ENCODE measurements around the gene NLRC3.

NLRC3 gene

DNA sequence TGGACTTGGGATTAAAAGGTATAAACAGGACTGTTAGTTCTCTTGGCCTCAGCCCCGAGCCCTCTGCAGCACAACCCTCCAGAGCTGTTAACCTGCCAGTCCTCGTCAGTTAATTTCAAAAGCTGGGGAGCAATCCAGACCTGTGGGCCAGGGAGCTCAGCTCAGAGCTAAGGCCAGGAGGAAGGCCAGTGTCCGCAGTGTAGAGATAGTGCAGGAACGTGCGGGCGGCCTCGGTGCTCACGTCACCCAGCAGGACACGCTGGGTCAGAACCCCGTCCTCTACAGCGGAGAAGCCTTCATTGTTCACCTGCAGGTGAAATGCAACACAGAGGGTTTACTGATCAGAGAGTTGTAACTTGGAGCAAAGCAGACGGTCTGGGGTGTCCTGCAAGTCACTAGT lies 15.4 kb upstream of the NLRC3 start:
- Histone ChIP-seq H3K36me3 (ENCODE audit: control insufficient read depth in 4 of 4, insufficient read depth in 4 of 4, low read length in 3 of 4) (peaks cover 0 to 46% (median 6%) of the 10 kb centered on the region in 4 experiments), H3K4me3 (ENCODE audit: control insufficient read depth in 1 of 7, extremely low read depth in 1 of 7, insufficient read depth in 4 of 7, low read depth in 2 of 7, low read length in 6 of 7) (no peak overlapping the region)
- 98% methylated on average over 12 of the region's 12 CpGs for WGBS (ENCODE audit: insufficient coverage)

DNA sequence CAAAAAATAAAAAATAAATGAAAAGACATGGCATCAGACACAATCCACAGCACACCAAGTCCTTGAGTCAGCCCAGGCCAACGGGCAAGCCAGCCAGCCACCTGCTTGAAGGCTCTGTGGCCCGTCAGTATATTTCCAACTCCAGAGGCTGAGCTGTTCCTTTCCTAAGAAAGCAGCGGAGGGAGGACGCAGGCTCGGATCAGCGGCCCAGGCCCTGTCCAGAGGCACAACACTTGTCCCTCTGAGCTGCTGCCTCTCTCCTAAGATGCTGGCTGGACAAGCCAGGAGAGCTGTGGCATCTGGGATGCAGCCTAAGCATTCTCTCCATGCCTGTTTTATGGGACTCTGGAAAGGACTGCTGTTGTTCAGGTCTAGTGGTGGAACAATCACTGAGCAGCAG lies 14.8 kb upstream of the NLRC3 start:
- CTCF ChIA-PET, result interaction anchor here (1.4 kb wide), 1 partner anchor 12 kb away, joined by 5 read pairs; no protein-coding TSS in a partner anchor
- WGBS (ENCODE audit: insufficient coverage), result 100% methylated on average over 6 of the region's 6 CpGs
- H3K36me3 ChIP-seq (ENCODE audit: control insufficient read depth in 4 of 4, insufficient read depth in 4 of 4, low read length in 3 of 4), result peaks cover 0 to 41% (median 7%) of the 10 kb centered on the region in 4 experiments
- no peaks in the 10 kb centered on the region for H3K27me3 ChIP-seq (replicated peaks in 2 of 5; ENCODE audit: control insufficient read depth in 4 of 5, insufficient read depth in 5 of 5, low read length in 4 of 5)
- POLR2A ChIA-PET, result no interaction called here
- no peaks in the 10 kb centered on the region for H3K9me3 ChIP-seq (ENCODE audit: control extremely low read depth in 1 of 5, control insufficient read depth in 4 of 5, insufficient read depth in 2 of 5, low read depth in 1 of 5, low read length in 4 of 5)
- peaks cover 0 to 34% (median 25%) of the 10 kb centered on the region in 4 experiments for H3K4me1 ChIP-seq (ENCODE audit: control extremely low read depth in 1 of 4, control insufficient read depth in 4 of 4, insufficient read depth in 4 of 4, low read length in 3 of 4)
- no peak for DNase-seq
- H3K4me3 ChIP-seq (ENCODE audit: control insufficient read depth in 1 of 7, extremely low read depth in 1 of 7, insufficient read depth in 4 of 7, low read depth in 2 of 7, low read length in 6 of 7), result no peak overlapping the region
- no peak overlapping the region for H3K27ac ChIP-seq (ENCODE audit: insufficient read depth in 1 of 2, low read depth in 1 of 2, low read length in 2 of 2, poor library complexity in 1 of 2, severe bottlenecking in 2 of 2)

More for the DNA sequence above, 15.4 kb upstream of the NLRC3 start:
- CTCF ChIA-PET, result interaction anchor here (1.4 kb wide), 1 partner anchor 11 kb away, joined by 5 read pairs; no protein-coding TSS in a partner anchor
- Histone ChIP-seq H3K27ac (ENCODE audit: insufficient read depth in 1 of 2, low read depth in 1 of 2, low read length in 2 of 2, poor library complexity in 1 of 2, severe bottlenecking in 2 of 2) (no peak overlapping the region), H3K9me3 (ENCODE audit: control extremely low read depth in 1 of 5, control insufficient read depth in 4 of 5, insufficient read depth in 2 of 5, low read depth in 1 of 5, low read length in 4 of 5) (no peaks in the 10 kb centered on the region), H3K27me3 (replicated peaks in 2 of 5; ENCODE audit: control insufficient read depth in 4 of 5, insufficient read depth in 5 of 5, low read length in 4 of 5) (no peaks in the 10 kb centered on the region), H3K4me1 (ENCODE audit: control extremely low read depth in 1 of 4, control insufficient read depth in 4 of 4, insufficient read depth in 4 of 4, low read length in 3 of 4) (peaks cover 0 to 38% (median 26%) of the 10 kb centered on the region in 4 experiments)
- POLR2A ChIA-PET, result no interaction called here
- no peak for DNase-seq

DNA sequence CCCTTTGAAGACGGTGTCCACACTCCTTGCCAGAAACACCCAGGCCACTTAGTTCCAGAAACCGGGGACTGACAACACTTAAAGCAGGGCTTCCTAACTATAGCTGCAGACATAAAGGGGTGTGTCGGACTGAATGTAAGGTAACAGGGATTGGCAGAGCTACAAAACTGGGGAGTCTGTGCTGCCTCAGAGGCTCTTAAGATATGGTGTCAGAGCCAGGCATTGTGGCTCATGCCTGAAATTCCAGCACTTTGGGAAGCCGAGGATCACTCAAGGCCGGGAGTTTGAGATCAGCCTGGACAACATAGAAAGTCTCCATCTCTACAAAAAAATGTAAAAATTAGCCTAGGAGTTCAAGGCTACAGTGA lies 14.2 kb upstream of the NLRC3 start:
- Histone ChIP-seq H3K9me3 (ENCODE audit: control extremely low read depth in 1 of 5, control insufficient read depth in 4 of 5, insufficient read depth in 2 of 5, low read depth in 1 of 5, low read length in 4 of 5) (no peaks in the 10 kb centered on the region), H3K4me3 (ENCODE audit: control insufficient read depth in 1 of 7, extremely low read depth in 1 of 7, insufficient read depth in 4 of 7, low read depth in 2 of 7, low read length in 6 of 7) (no peak overlapping the region), H3K27ac (ENCODE audit: insufficient read depth in 1 of 2, low read depth in 1 of 2, low read length in 2 of 2, poor library complexity in 1 of 2, severe bottlenecking in 2 of 2) (no peak overlapping the region), H3K4me1 (ENCODE audit: control extremely low read depth in 1 of 4, control insufficient read depth in 4 of 4, insufficient read depth in 4 of 4, low read length in 3 of 4) (peaks cover 0 to 34% (median 25%) of the 10 kb centered on the region in 4 experiments), H3K27me3 (replicated peaks in 2 of 5; ENCODE audit: control insufficient read depth in 4 of 5, insufficient read depth in 5 of 5, low read length in 4 of 5) (no peaks in the 10 kb centered on the region), H3K36me3 (ENCODE audit: control insufficient read depth in 4 of 4, insufficient read depth in 4 of 4, low read length in 3 of 4) (peaks cover 0 to 40% (median 7%) of the 10 kb centered on the region in 4 experiments)
- ChIA-PET POLR2A (no interaction called here), CTCF (interaction anchor here (1.4 kb wide), 1 partner anchor 13 kb away, joined by 3 read pairs; no protein-coding TSS in a partner anchor)
- WGBS (ENCODE audit: insufficient coverage), result 94% methylated on average over 5 of the region's 5 CpGs
- DNase-seq, result no peak

DNA sequence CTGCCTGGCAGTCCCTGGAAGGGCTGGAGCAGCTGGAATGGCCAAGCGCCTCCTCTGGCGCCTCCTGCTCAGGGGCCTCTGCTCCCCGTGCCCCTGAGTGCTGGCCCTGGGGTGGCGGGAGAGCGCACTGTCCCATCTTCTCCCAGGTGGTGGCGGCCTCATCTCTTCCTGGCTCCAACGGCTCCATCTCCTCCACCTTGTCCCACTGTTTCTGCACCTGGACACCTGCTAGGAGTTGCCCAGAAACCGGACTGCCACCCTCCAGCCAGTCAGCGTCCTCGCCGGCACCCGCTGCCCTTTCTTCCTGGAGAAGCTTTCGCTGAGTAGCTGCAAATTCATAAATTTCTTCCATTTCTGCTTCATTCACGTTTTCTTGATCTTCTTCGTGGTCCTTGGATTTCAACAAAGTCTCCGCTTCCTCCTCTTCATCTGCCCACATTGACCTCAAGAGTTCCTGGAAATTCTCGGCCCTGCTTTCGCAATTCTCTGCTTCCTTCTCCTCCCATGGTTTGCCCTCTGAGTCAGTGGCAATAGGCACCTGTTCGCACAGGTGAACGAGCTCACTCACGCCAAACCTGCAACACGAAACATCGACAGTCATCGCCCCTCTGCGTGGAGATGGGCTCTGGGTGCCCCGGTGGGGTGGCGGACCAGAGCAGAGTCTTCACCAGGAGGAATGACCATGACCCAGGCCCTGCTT lies 13.7 kb upstream of the NLRC3 start:
- no peaks in the 10 kb centered on the region for H3K9me3 ChIP-seq (ENCODE audit: control extremely low read depth in 1 of 5, control insufficient read depth in 4 of 5, insufficient read depth in 2 of 5, low read depth in 1 of 5, low read length in 4 of 5)
- ChIA-PET POLR2A (no interaction called here), CTCF (interaction anchor here (1.4 kb wide), 1 partner anchor 13 kb away, joined by 3 read pairs; no protein-coding TSS in a partner anchor)
- no peak overlapping the region for H3K4me3 ChIP-seq (ENCODE audit: control insufficient read depth in 1 of 7, extremely low read depth in 1 of 7, insufficient read depth in 4 of 7, low read depth in 2 of 7, low read length in 6 of 7)
- no peaks in the 10 kb centered on the region for H3K27me3 ChIP-seq (replicated peaks in 2 of 5; ENCODE audit: control insufficient read depth in 4 of 5, insufficient read depth in 5 of 5, low read length in 4 of 5)
- peaks cover 0 to 34% (median 25%) of the 10 kb centered on the region in 4 experiments for H3K4me1 ChIP-seq (ENCODE audit: control extremely low read depth in 1 of 4, control insufficient read depth in 4 of 4, insufficient read depth in 4 of 4, low read length in 3 of 4)
- DNase-seq, result no peak
- peaks cover 0 to 44% (median 7%) of the 10 kb centered on the region in 4 experiments for H3K36me3 ChIP-seq (ENCODE audit: control insufficient read depth in 4 of 4, insufficient read depth in 4 of 4, low read length in 3 of 4)
- WGBS (ENCODE audit: insufficient coverage), result 77% methylated on average over 27 of the region's 27 CpGs
- no peak overlapping the region for H3K27ac ChIP-seq (ENCODE audit: insufficient read depth in 1 of 2, low read depth in 1 of 2, low read length in 2 of 2, poor library complexity in 1 of 2, severe bottlenecking in 2 of 2)

DNA sequence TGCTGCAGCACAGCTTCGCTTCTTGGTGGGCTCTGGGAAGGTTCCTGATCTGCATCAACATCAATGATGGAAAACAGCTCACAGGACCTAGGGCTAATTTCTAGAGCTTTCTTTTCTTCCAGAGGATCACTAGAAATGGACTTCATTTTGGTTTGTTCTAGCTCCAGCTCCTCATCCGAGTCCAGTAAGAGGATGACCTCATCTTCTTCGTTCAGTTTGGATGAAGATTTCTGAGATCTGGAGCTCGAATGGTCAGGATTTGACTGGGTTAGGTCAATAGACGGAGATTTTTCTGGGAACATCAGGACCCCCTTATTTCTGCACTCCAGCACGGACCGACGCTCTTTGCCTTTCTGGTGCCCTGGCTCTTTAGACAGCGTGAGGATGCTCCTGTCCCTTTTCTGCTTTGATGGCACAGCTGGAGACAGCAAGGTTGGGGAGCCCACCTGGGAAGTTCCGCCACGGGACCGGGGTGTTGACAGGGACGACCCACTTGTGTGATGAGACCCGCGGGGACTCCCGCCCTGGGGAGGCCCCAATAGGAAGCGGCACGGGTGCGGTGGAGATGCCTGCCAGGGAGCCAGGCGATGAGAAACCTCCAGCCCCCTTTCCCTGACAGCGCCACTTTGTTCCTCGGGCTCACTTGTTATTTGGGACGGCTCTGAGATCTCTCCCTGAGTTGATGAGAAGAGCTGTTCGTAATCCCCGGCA lies 12.9 kb upstream of the NLRC3 start:
- no peak for DNase-seq
- Histone ChIP-seq H3K27ac (ENCODE audit: insufficient read depth in 1 of 2, low read depth in 1 of 2, low read length in 2 of 2, poor library complexity in 1 of 2, severe bottlenecking in 2 of 2) (no peak overlapping the region), H3K9me3 (ENCODE audit: control extremely low read depth in 1 of 5, control insufficient read depth in 4 of 5, insufficient read depth in 2 of 5, low read depth in 1 of 5, low read length in 4 of 5) (no peaks in the 10 kb centered on the region), H3K36me3 (ENCODE audit: control insufficient read depth in 4 of 4, insufficient read depth in 4 of 4, low read length in 3 of 4) (peaks cover 0 to 40% (median 6%) of the 10 kb centered on the region in 4 experiments), H3K4me1 (ENCODE audit: control extremely low read depth in 1 of 4, control insufficient read depth in 4 of 4, insufficient read depth in 4 of 4, low read length in 3 of 4) (peaks cover 0 to 34% (median 25%) of the 10 kb centered on the region in 4 experiments), H3K27me3 (replicated peaks in 2 of 5; ENCODE audit: control insufficient read depth in 4 of 5, insufficient read depth in 5 of 5, low read length in 4 of 5) (no peaks in the 10 kb centered on the region), H3K4me3 (ENCODE audit: control insufficient read depth in 1 of 7, extremely low read depth in 1 of 7, insufficient read depth in 4 of 7, low read depth in 2 of 7, low read length in 6 of 7) (peak overlapping the region in 1 of 7 experiments; percentile 57)
- CTCF ChIA-PET, result interaction anchor here (0.8 to 1.4 kb wide), 2 partner anchors 14 to 16 kb away, joined by 3 read pairs; no protein-coding TSS in a partner anchor
- POLR2A ChIA-PET, result no interaction called here
- 95% methylated on average over 20 of the region's 25 CpGs for WGBS (ENCODE audit: insufficient coverage)

DNA sequence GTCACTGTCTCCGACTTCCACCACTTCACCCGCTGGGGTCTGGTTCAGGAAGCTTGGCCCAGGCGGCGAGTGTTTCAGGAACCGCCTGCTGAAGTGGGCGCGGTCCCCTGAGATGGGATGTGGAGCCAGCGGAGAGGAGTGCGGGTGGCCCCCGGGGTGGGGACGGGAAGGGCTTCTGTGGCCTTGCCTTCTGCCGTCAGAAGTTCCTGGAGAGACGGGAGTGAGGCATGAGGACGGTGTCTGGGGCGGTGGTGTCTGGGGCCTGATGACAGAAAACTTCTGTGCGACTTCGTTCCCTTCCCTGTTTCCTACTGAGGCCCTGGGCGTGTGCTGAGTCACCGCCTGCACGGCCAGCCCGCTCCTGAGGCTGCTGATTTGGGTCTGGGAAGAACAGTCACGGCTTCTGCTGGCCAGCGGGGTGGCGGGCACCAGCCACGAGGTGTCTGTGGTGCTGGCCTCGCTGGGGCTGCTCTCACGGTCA lies 12.3 kb upstream of the NLRC3 start:
- 9% methylated on average over 22 of the region's 27 CpGs for WGBS (ENCODE audit: insufficient coverage)
- peak overlapping the region in 3 of 7 experiments; percentile 40 to 57 (median 44) for H3K4me3 ChIP-seq (ENCODE audit: control insufficient read depth in 1 of 7, extremely low read depth in 1 of 7, insufficient read depth in 4 of 7, low read depth in 2 of 7, low read length in 6 of 7)
- CTCF ChIA-PET, result interaction anchor here (0.8 kb wide), 1 partner anchor 16 kb away, joined by 3 read pairs; no protein-coding TSS in a partner anchor
- H3K27me3 ChIP-seq (replicated peaks in 2 of 5; ENCODE audit: control insufficient read depth in 4 of 5, insufficient read depth in 5 of 5, low read length in 4 of 5), result no peaks in the 10 kb centered on the region
- POLR2A ChIA-PET, result no interaction called here
- DNase-seq, result peak in 2 of 3 donors; percentile 35 to 41
- no peaks in the 10 kb centered on the region for H3K9me3 ChIP-seq (ENCODE audit: control extremely low read depth in 1 of 5, control insufficient read depth in 4 of 5, insufficient read depth in 2 of 5, low read depth in 1 of 5, low read length in 4 of 5)
- no peak overlapping the region for H3K27ac ChIP-seq (ENCODE audit: insufficient read depth in 1 of 2, low read depth in 1 of 2, low read length in 2 of 2, poor library complexity in 1 of 2, severe bottlenecking in 2 of 2)
- peaks cover 0 to 34% (median 25%) of the 10 kb centered on the region in 4 experiments for H3K4me1 ChIP-seq (ENCODE audit: control extremely low read depth in 1 of 4, control insufficient read depth in 4 of 4, insufficient read depth in 4 of 4, low read length in 3 of 4)
- peaks cover 0 to 41% (median 6%) of the 10 kb centered on the region in 4 experiments for H3K36me3 ChIP-seq (ENCODE audit: control insufficient read depth in 4 of 4, insufficient read depth in 4 of 4, low read length in 3 of 4)

All from common myeloid progenitor, CD34-positive (primary cell).